ENCODE data around the gene LDHD.

- TF ChIP-seq CTCF (IDR thresholded peaks at IDR 0.05; ENCODE audit: low read depth, low read length) (no peak), EZH2phosphoT487 (IDR thresholded peaks at IDR 0.05; ENCODE audit: low read depth) (no peak)
Measured at GRCh38 chr16:75068085-75069031, 48.2 kb downstream of the LDHD start.
